ENCODE data around the gene RASSF8. TPM values are rescaled to one million over a fixed set of nuclear protein-coding genes. Genes with fewer than 3 reads are reported as not detected.

The RASSF8 gene
- total RNA-seq, 3 donors from 2014 or later = 3.2 to 109 (median 8.0) TPM

DNA sequence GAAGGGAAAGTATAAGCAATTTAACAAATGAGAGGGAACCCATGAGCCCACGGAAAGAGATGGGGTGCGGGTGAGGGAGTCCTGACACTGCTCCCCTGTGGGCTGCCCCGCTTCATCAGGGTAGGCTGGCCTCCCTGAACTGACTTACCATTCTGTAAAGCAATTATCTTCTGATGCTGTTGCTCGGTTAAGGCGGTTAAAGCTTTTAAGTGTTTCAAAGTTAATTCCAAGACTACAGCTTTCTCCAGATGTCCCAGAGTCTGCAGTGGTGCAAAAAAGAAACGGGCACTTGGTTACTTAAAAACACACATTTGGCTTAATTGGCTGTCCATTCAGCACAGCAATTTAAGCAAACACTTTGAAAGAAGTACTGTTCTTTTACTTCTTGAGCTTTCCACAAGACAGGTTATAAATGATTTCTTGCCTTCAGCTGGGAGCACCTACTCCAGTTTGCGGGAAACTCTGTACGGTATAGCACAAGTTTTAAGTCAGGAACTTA, 165.0 kb downstream of the RASSF8 start:
- no peaks in the 10 kb centered on the region for H3K9me3 ChIP-seq
- H3K4me3 ChIP-seq = no peak overlapping the region
- TF ChIP-seq, protein P1, sequence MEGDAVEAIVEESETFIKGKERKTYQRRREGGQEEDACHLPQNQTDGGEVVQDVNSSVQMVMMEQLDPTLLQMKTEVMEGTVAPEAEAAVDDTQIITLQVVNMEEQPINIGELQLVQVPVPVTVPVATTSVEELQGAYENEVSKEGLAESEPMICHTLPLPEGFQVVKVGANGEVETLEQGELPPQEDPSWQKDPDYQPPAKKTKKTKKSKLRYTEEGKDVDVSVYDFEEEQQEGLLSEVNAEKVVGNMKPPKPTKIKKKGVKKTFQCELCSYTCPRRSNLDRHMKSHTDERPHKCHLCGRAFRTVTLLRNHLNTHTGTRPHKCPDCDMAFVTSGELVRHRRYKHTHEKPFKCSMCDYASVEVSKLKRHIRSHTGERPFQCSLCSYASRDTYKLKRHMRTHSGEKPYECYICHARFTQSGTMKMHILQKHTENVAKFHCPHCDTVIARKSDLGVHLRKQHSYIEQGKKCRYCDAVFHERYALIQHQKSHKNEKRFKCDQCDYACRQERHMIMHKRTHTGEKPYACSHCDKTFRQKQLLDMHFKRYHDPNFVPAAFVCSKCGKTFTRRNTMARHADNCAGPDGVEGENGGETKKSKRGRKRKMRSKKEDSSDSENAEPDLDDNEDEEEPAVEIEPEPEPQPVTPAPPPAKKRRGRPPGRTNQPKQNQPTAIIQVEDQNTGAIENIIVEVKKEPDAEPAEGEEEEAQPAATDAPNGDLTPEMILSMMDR (IDR thresholded peaks at IDR 0.05) = no peak
- peaks cover 21% of the 10 kb centered on the region for H3K4me1 ChIP-seq (ENCODE audit: low read depth)
- ATAC-seq = no peak
- intact Hi-C loops (cut with DNase I, micrococcal nuclease) = loop anchor here in 1 of 2 donors (5.0 kb wide), 1 partner anchor 166 kb away; the partner anchor contains the start of gene RASSF8
- no peak for DNase-seq
- no peaks in the 10 kb centered on the region for H3K36me3 ChIP-seq (ENCODE audit: low read depth)

DNA sequence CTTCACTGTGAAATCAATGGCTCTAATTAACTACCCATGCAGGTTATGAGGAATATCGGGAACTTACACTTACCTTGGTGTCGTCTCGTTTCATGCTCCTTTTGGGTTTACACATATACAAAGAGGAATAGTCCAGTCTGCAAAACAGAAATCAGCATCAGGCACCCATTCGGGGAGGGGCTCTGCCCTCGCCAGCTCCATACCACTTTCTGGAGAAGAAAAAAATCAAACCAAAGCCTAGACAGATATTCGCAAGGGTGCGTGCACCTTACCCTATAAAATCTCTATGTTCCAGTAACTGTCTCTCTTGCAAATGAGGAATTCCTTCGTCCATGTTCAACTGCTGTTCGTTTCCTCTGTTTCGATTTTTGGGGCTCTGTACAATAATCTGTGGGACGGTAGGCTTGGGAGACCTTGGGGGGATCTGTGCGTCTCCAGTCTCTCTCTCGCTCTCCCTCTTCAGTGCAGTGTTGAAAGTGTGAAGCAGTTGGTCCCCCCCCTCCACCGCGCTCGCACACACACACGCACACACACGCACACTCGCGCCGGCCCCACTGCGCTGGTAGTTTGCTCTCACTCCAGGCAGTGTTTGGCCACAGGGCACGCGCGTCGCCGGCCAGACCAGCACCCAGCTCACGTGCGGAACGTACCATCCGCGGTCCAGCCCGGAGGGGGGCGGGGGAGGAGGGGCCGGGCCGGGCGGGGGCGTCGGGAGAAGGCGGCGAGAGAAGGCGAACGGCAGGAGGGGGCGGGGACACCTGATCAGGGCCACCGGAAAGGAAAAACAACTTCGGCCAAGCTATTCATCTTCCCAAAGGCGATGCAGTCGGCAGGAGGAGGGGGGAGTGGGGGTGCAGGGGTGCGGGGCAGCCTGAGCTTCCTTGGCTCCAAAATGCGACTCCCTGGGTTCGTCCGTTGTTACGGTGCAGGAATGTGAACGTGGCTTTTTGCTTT, 166.2 kb downstream of the RASSF8 start, which contains the start of gene BHLHE41:
Gene BHLHE41, minus strand, starts transcription at position 592 of the 954 bp plus-strand sequence. Its CDS starts 258 bp downstream, at position 334.
- Histone ChIP-seq H3K9me3 (no peaks in the 10 kb centered on the region), H3K4me3 (peak within 1 kb of the TSS; percentile 13), H3K36me3 (ENCODE audit: low read depth) (no peaks in the 10 kb centered on the region), H3K4me1 (ENCODE audit: low read depth) (peaks cover 21% of the 10 kb centered on the region)
- intact Hi-C loops (cut with DNase I, micrococcal nuclease) = loop anchor here in 1 of 2 donors (5.0 kb wide), 1 partner anchor 167 kb away; the partner anchor contains the start of gene RASSF8
- TF ChIP-seq, protein P1 (IDR thresholded peaks at IDR 0.05) = no peak
- peak; percentile 65 for ATAC-seq
- DNase-seq = peak; percentile 80 to 89 (median 87)

DNA sequence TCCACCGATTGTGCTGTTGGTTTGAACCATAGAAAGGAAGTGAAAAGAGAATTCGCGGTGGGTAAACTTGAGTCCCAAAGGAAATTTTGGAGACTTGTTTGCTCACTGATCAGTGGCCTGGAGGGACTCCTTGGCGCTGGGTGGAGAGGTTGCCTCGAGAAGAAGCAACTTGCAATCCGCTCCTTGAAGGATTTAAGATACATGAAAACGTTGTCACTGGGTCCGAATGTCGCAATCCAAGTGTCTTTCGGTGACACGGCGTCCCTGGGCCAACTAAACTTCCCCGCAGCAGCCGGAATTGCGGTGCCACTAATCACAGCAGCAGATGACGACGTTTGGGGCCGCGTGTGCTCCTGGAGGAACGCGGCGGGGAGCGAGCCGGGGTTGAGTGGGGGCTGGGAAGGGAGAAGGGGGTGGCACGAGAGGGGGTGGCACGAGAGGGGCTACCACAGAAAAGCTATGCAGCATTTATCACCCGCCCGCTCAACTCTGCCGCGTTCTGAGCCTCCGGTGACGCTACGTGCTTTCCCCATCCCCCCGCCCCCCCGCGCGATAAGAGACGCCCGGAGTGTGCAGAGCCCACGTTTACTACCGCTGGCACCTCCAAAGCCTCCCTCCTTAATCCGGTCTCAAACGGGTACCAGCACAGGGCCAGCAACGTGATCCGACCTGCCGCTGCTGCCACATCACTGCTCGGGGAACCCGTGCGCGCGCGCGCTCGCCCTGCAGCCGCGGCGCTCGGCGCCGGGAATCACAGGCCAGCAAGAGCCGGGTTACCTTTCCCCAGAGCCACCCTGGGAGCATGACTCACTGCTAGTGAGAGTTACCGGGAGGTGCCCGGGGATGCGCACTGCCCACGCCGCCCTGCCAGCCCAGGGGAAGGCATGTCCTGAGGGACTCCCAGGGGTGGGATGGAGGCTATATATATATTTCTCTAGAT, 167.2 kb downstream of the RASSF8 start:
- Histone ChIP-seq H3K9me3 (no peaks in the 10 kb centered on the region), H3K4me1 (ENCODE audit: low read depth) (peaks cover 21% of the 10 kb centered on the region), H3K36me3 (ENCODE audit: low read depth) (no peaks in the 10 kb centered on the region), H3K4me3 (peak overlapping the region; percentile 13)
- peak; percentile 79 to 87 (median 84) for DNase-seq
- TF ChIP-seq, protein P1 (IDR thresholded peaks at IDR 0.05) = no peak
- intact Hi-C loops (cut with DNase I, micrococcal nuclease) = no loop called here
- ATAC-seq = peak; percentile 83

DNA sequence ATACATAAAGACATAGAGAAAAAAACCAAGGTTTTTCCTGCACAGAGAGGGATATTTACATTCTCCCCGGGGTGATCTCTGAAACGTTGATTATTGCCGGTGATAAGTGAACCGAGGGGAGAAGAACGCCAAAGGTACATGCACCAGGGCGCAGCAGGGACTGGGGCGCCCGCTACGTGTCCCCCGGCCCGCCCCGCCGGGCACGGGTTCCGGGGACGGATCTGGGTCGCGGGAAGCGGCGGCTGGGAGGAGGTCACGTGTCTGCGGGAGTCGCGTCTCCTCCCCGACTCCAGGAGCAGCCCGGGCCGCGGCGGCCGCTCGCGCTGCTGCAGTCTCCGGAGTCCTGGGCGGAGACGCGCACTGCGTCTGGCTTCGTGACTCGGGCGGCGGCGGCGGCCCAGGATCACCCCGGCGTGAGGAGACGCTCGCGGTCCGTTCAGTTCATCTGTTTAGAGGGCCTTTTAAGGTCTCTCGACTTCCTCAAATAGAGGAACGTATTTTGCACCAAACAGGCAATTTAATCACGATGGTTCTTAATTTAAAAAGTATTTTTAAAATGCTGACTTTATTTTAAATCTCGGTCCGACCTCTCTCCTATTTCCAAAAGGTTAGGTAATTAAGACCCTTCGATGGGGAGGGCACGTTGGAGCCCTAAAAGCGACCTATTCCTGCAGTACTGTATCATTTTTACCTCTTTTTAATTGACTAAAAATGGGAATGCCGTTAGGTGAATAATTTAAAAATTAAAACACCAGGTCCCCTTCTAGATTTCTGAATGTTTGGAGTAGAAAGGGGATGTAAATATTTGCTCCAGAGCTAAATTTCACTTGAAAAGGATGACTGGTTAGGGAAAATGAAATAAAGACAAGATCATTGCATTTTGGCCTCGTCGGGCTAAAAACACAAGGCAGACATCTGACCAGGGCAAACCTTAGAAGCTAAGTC, 168.1 kb downstream of the RASSF8 start:
- TF ChIP-seq, protein P1 (IDR thresholded peaks at IDR 0.05) = no peak
- Histone ChIP-seq H3K4me1 (ENCODE audit: low read depth) (peaks cover 21% of the 10 kb centered on the region), H3K9me3 (no peaks in the 10 kb centered on the region), H3K36me3 (ENCODE audit: low read depth) (no peaks in the 10 kb centered on the region), H3K4me3 (no peak overlapping the region)
- DNase-seq (peak; percentile 86 to 91 (median 90)), ATAC-seq (peak; percentile 73)
- intact Hi-C loops (cut with DNase I, micrococcal nuclease) = no loop called here
